22Rv1 (cell line): Measurements from ENCODE around the gene ITPRIP.

Experiments used
- CTCF ChIP-seq: fragments of 450-650 bp; IDR thresholded peaks from 2 replicates; pipeline ENCODE4 v1.5.1; 2017; ENCODE audit warnings: mild to moderate bottlenecking
- ZFX ChIP-seq: fragments of 450-650 bp; IDR thresholded peaks from 2 replicates; pipeline ENCODE4 v1.6.1; 2017; ENCODE audit warnings: antibody characterized with exemption, borderline replicate concordance

- TF ChIP-seq CTCF (no peak), ZFX (no peak)
Measured at GRCh38 chr10:104371753-104372152, 33.5 kb upstream of the ITPRIP start.
